Testis (tissue), 3 donors: ENCODE measurements around the gene CCDC154. TPM values are rescaled to one million over a fixed set of nuclear protein-coding genes. Genes with fewer than 3 reads are reported as not detected.

Experiments used
- DNase-seq: peaks from one replicate; pipeline ENCODE4 v3.0.0-alpha.2; 2019
- H3K27ac ChIP-seq, 2 donors: fragments of 200-600 bp; sonication (generic); one replicate each; pipeline ENCODE4 v1.5.1; 2019
- H3K27me3 ChIP-seq: fragments of 200-600 bp; sonication (generic); one replicate; pipeline ENCODE4 v1.5.1; 2019
- H3K36me3 ChIP-seq: fragments of 200-600 bp; sonication (generic); one replicate; pipeline ENCODE4 v1.5.1; 2017; ENCODE audit warnings: low read depth; ENCODE audit errors: missing control alignments
- H3K4me1 ChIP-seq: fragments of 200-600 bp; sonication (generic); one replicate; pipeline ENCODE4 v1.5.1; 2019
- H3K4me3 ChIP-seq, 2 donors: fragments of 200-600 bp; sonication (generic); one replicate each; pipeline ENCODE4 v1.5.1; 2017 to 2019
- H3K9me3 ChIP-seq: fragments of 200-600 bp; sonication (generic); one replicate; pipeline ENCODE4 v1.5.1; 2017
- CTCF ChIP-seq, 3 experiments: fragments of 450-650 bp in 2 of 3; fragments of 200-600 bp in 1 of 3; sonication (generic) in 1 of 3; IDR thresholded peaks; one replicate each; pipeline ENCODE4 v1.5.1; 2016 to 2019; ENCODE audit warnings: antibody characterized with exemption in 3 of 3, mild to moderate bottlenecking in 2 of 3, moderate library complexity in 1 of 3
- POLR2A ChIP-seq: fragments of 450-650 bp; IDR thresholded peaks from one replicate; pipeline ENCODE4 v1.6.1; 2017; ENCODE audit warnings: antibody characterized with exemption, mild to moderate bottlenecking, moderate library complexity
- WGBS, 2 donors: methylation state at CpG; one replicate each; pipeline ENCODE4 v1.1.5; 2018; 5-methylcytosine and 5-hydroxymethylcytosine counted together
- intact Hi-C: fragments of 100-400 bp; cut with DNase I; formaldehyde crosslinking; loops from one replicate; pipeline ENCODE4 v1.15.1; 2023; ENCODE audit warnings: low total_unique reads
- polyA plus RNA-seq: library from polyadenylated mRNA; stranded (reverse); fragments of 350-450 nt; fragmentation: Illumina TruSeq; extraction: RNeasy Lipid Tissue Mini Kit (QIAGEN cat#74804); gene quantifications from one replicate; pipeline ENCODE4 v1.2.3, GENCODE V29; 2014; ENCODE audit warnings: low read depth, low replicate concordance; ENCODE audit not compliant: insufficient read depth
- total RNA-seq, 2 donors: library from RNA; depleted of rRNA; stranded (reverse); fragments of >200 nt; gene quantifications; one replicate each; pipeline ENCODE4 v1.2.3, GENCODE V29; 2016

CCDC154 gene
- total and polyA plus RNA-seq, 3 donors from 2014 or later, result 7.6 to 18.0 (median 14.8) TPM

- Histone ChIP-seq H3K27ac (no peak overlapping the region), H3K4me3 (no peak overlapping the region), H3K36me3 (no peaks in the 10 kb centered on the region), H3K9me3 (no peaks in the 10 kb centered on the region), H3K4me1 (no peaks in the 10 kb centered on the region), H3K27me3 (no peaks in the 10 kb centered on the region)
- TF ChIP-seq CTCF (IDR thresholded peaks at IDR 0.05), result no peak
- TF ChIP-seq POLR2A, result no peak
- WGBS, 2 donors, result 93% methylated on average over 15 of the region's 22 CpGs; no CpG with 5 or more reads in 1 of the 2 donors
- no peak for DNase-seq
- intact Hi-C loops, result no loop called here
Observed at GRCh38 chr16:1437606-1438005, 6.8 kb downstream of the CCDC154 start.

- Histone ChIP-seq H3K4me1 (no peaks in the 10 kb centered on the region), H3K27me3 (no peaks in the 10 kb centered on the region), H3K4me3 (no peak overlapping the region), H3K36me3 (no peaks in the 10 kb centered on the region), H3K9me3 (no peaks in the 10 kb centered on the region), H3K27ac (no peak overlapping the region)
- TF ChIP-seq CTCF (IDR thresholded peaks at IDR 0.05) (no peak), POLR2A (no peak)
- no peak for DNase-seq
- WGBS, 2 donors, result 89 to 91% methylated on average over 24 to 47 of the region's 47 CpGs
- intact Hi-C loops, result no loop called here
Observed at GRCh38 chr16:1436731-1437355, 7.5 kb downstream of the CCDC154 start.

GRCh38 chr16:1435921-1436697 lies 8.2 kb downstream of the CCDC154 start:
- 80 to 82% methylated on average over 5 to 31 of the region's 32 CpGs for WGBS, 2 donors
- H3K27me3 ChIP-seq, result no peaks in the 10 kb centered on the region
- H3K4me1 ChIP-seq, result no peaks in the 10 kb centered on the region
- no peak for DNase-seq
- no peak overlapping the region for H3K27ac ChIP-seq
- H3K36me3 ChIP-seq, result no peaks in the 10 kb centered on the region
- TF ChIP-seq POLR2A (no peak), CTCF (IDR thresholded peaks at IDR 0.05) (no peak)
- no peaks in the 10 kb centered on the region for H3K9me3 ChIP-seq
- no peak overlapping the region for H3K4me3 ChIP-seq
- intact Hi-C loops, result no loop called here

- H3K27me3 ChIP-seq, result no peaks in the 10 kb centered on the region
- TF ChIP-seq CTCF (IDR thresholded peaks at IDR 0.05) (no peak), POLR2A (no peak)
- intact Hi-C loops, result no loop called here
- no peak overlapping the region for H3K27ac ChIP-seq
- H3K4me1 ChIP-seq, result no peaks in the 10 kb centered on the region
- WGBS, 2 donors, result 95 to 96% methylated on average over 13 to 40 of the region's 40 CpGs
- H3K36me3 ChIP-seq, result no peaks in the 10 kb centered on the region
- no peaks in the 10 kb centered on the region for H3K9me3 ChIP-seq
- H3K4me3 ChIP-seq, result no peak overlapping the region
- DNase-seq, result no peak
Observed at GRCh38 chr16:1434644-1435592, 9.4 kb downstream of the CCDC154 start.
